SU-DHL-6 (cell line): ENCODE results near the gene LDB3.

Experiments used
- H2AFZ ChIP-seq: fragments of 200-600 bp; sonication (generic); 2 replicates; pipeline ENCODE4 v1.6.1; 2014; ENCODE audit warnings: low read depth, mild to moderate bottlenecking, moderate library complexity, mixed read lengths, antibody characterized with exemption, low read length; ENCODE audit not compliant: severe bottlenecking
- H3F3A ChIP-seq: fragments of 200-600 bp; shearing (Covaris generic); 2 replicates; pipeline ENCODE4 v1.6.0; 2016; ENCODE audit warnings: antibody characterized with exemption, mild to moderate bottlenecking; ENCODE audit not compliant: insufficient read depth
- H3K27ac ChIP-seq: fragments of 200-600 bp; sonication (generic); 2 replicates; pipeline ENCODE4 v1.5.1; 2016; ENCODE audit warnings: low read depth, mild to moderate bottlenecking, low read length, moderate library complexity, mixed read lengths
- H3K27me3 ChIP-seq: fragments of 200-600 bp; sonication (generic), shearing (Covaris generic); 2 replicates; pipeline ENCODE4 v1.6.0; 2014; ENCODE audit warnings: mild to moderate bottlenecking, low read length
- H3K36me3 ChIP-seq: fragments of 200-600 bp; sonication (generic); 2 replicates; pipeline ENCODE4 v1.6.1; 2014; ENCODE audit warnings: mild to moderate bottlenecking, low read length, mixed read lengths
- H3K4me2 ChIP-seq: fragments of 300-600, 200-600 bp; shearing (Covaris generic), sonication (generic); 2 replicates; pipeline ENCODE4 v1.6.0; 2014; ENCODE audit warnings: low read length, low read depth, mild to moderate bottlenecking; ENCODE audit not compliant: poor library complexity, severe bottlenecking
- H3K4me3 ChIP-seq: fragments of 200-600 bp; sonication (generic); 2 replicates; pipeline ENCODE4 v1.5.1; 2014; ENCODE audit warnings: antibody characterized with exemption, low read length, mild to moderate bottlenecking, mixed read lengths; ENCODE audit not compliant: insufficient read depth, poor library complexity, severe bottlenecking
- H3K79me2 ChIP-seq: fragments of 200-600 bp; sonication (generic); 2 replicates; pipeline ENCODE4 v1.6.1; 2014; ENCODE audit warnings: mild to moderate bottlenecking, low read length, moderate library complexity; ENCODE audit not compliant: insufficient read depth
- H3K9ac ChIP-seq: fragments of 200-600 bp; sonication (generic); 2 replicates; pipeline ENCODE4 v1.7.0; 2014; ENCODE audit warnings: mild to moderate bottlenecking, low read length
- H3K9me2 ChIP-seq: fragments of 200-600 bp; sonication (generic); replicated peaks from 2 replicates; pipeline ENCODE4 v1.6.1; 2014; ENCODE audit warnings: low read length; ENCODE audit not compliant: insufficient read depth
- H3K9me3 ChIP-seq: fragments of 200-600 bp; sonication (generic); 2 replicates; pipeline ENCODE4 v1.6.1; 2014; ENCODE audit warnings: low read length, mixed read lengths; ENCODE audit not compliant: insufficient read depth
- H4K20me1 ChIP-seq: fragments of 200-600 bp; sonication (generic); 2 replicates; pipeline ENCODE4 v1.6.1; 2014; ENCODE audit warnings: low read depth, mild to moderate bottlenecking, antibody characterized with exemption, low read length, moderate library complexity, mixed read lengths
- EZH2phosphoT487 ChIP-seq: fragments of 200-600 bp; sonication (generic), shearing (Covaris generic); conservative IDR thresholded peaks from 2 replicates; pipeline ENCODE4 v1.6.1; 2018; ENCODE audit warnings: mild to moderate bottlenecking, antibody characterized with exemption, low read length, moderate library complexity, mixed read lengths
- TF ChIP-seq, protein P1 (sequence below): fragments of 200-600 bp; sonication (generic); IDR thresholded peaks from one replicate; pipeline ENCODE4 v1.5.1; 2017; ENCODE audit warnings: antibody characterized with exemption, mild to moderate bottlenecking, low read length, moderate library complexity; ENCODE audit not compliant: insufficient read depth, poor library complexity, severe bottlenecking

LDB3 gene

DNA sequence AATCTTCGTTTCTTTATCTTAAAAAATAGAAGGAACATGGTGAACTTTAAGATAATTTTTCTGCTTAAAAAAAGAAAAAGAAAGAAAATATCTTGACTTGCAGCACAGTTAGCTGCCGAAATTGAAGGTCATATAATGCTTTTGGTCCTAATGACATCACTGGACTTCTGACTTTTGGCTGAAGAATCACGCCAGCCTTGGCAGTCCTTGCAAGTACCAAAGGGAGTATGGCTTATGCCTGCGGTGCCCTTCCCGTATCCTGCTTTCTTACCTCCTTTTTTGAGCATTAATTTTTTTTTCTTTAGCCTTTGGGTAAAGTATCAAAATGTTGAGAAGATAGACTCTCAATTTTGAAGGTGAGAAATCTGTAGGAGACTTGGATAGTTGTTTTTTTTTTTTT lies 95.1 kb downstream of the LDB3 start:
- H3K9me3 ChIP-seq, result no peaks in the 10 kb centered on the region
- TF ChIP-seq, protein P1, sequence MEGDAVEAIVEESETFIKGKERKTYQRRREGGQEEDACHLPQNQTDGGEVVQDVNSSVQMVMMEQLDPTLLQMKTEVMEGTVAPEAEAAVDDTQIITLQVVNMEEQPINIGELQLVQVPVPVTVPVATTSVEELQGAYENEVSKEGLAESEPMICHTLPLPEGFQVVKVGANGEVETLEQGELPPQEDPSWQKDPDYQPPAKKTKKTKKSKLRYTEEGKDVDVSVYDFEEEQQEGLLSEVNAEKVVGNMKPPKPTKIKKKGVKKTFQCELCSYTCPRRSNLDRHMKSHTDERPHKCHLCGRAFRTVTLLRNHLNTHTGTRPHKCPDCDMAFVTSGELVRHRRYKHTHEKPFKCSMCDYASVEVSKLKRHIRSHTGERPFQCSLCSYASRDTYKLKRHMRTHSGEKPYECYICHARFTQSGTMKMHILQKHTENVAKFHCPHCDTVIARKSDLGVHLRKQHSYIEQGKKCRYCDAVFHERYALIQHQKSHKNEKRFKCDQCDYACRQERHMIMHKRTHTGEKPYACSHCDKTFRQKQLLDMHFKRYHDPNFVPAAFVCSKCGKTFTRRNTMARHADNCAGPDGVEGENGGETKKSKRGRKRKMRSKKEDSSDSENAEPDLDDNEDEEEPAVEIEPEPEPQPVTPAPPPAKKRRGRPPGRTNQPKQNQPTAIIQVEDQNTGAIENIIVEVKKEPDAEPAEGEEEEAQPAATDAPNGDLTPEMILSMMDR, result no peak
- TF ChIP-seq EZH2phosphoT487, result no peak
- no peak overlapping the region for H3K4me2 ChIP-seq
- H3K9ac ChIP-seq, result no peak overlapping the region
- H3K27me3 ChIP-seq, result no peaks in the 10 kb centered on the region
- peaks cover 91% of the 10 kb centered on the region for H3K79me2 ChIP-seq
- peaks cover 6% of the 10 kb centered on the region; the same call in 1 of the 2 replicates for H3F3A ChIP-seq
- H2AFZ ChIP-seq, result no peak overlapping the region
- H3K27ac ChIP-seq, result no peak overlapping the region
- no peak overlapping the region for H3K4me3 ChIP-seq
- peaks cover 18% of the 10 kb centered on the region for H4K20me1 ChIP-seq
- no peaks in the 10 kb centered on the region for H3K36me3 ChIP-seq
- H3K9me2 ChIP-seq, result no peaks in the 10 kb centered on the region

DNA sequence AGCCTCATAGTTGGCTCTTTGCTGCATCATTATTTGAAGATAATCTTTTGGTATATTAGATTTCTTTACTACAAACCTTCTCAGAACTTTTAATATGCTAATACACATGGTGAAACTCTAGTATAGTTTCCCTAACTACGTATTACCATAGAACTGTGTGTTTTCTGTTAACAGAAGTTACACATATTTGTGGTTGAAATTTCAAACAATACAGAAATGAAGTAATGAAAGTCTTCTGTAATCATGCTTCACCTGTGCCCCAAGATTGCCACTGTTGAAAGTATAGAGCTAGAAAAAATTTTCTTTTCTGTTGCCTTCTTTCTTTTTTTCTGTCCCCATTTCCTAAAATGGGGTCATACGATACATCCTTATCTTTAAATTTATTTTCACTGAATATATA lies 97.2 kb downstream of the LDB3 start:
- H3K27me3 ChIP-seq, result no peaks in the 10 kb centered on the region
- H3K9me2 ChIP-seq, result no peaks in the 10 kb centered on the region
- peaks cover 95% of the 10 kb centered on the region for H3K79me2 ChIP-seq
- H3F3A ChIP-seq, result no peaks in the 10 kb centered on the region
- no peak overlapping the region for H3K27ac ChIP-seq
- H4K20me1 ChIP-seq, result peaks cover 15% of the 10 kb centered on the region; the same call in 1 of the 2 replicates
- H2AFZ ChIP-seq, result no peak overlapping the region
- TF ChIP-seq, protein P1, result no peak
- TF ChIP-seq EZH2phosphoT487, result no peak
- no peak overlapping the region for H3K4me2 ChIP-seq
- no peak overlapping the region for H3K9ac ChIP-seq
- H3K36me3 ChIP-seq, result no peaks in the 10 kb centered on the region
- H3K9me3 ChIP-seq, result no peaks in the 10 kb centered on the region
- H3K4me3 ChIP-seq, result no peak overlapping the region

DNA sequence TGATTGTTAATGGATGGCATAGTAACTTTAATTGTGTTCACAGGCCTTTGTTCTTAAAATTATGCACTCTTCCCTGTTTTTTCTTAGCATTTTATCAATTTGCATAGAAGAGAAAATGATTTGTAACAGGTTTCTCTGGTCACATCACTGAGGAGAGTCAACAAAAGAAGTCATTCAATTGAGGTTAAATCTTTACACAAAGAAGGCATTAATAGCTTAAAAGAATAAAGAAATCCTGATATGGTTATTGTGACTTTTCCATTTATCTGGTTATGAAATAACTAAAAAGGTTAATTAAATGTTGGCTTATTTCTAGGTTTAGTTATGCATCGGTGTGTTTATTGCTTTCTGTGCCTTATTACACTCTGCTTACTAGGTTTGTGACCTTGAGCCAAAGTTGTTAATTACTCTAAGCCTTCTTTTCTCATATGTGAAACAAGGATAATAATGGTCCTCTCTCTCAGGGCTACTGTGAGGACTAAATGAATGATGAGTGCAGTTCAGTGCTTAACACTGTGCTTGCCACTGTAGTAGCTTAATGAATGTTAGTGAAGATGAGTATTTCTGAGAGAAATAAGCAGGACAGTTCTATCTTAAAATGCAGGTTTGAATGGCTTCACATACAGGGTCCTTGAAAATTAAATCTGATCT lies 100.2 kb downstream of the LDB3 start:
- Histone ChIP-seq H3K4me3 (no peak overlapping the region), H2AFZ (no peak overlapping the region), H3K9me3 (no peaks in the 10 kb centered on the region), H3K4me2 (no peak overlapping the region), H3K27ac (no peak overlapping the region), H3K9me2 (no peaks in the 10 kb centered on the region), H3K9ac (no peak overlapping the region), H3K36me3 (no peaks in the 10 kb centered on the region), H4K20me1 (peaks cover 15% of the 10 kb centered on the region; the same call in 1 of the 2 replicates), H3K27me3 (no peaks in the 10 kb centered on the region), H3F3A (no peaks in the 10 kb centered on the region), H3K79me2 (peaks cover 74% of the 10 kb centered on the region)
- no peak for TF ChIP-seq EZH2phosphoT487
- TF ChIP-seq, protein P1, result no peak
